Stimulated activated effector memory CD8-positive, alpha-beta T cell treated with anti-CD3 and anti-CD28 coated beads, Interleukin-12 subunit alpha, Interleukin-12 subunit beta, amount 100 ng/mL, for 72 hours (primary cell): ENCODE results near the gene STEAP3.
"Not testable (repeated sequence)": the region's sequence is repeated elsewhere in the genome, so short reads cannot be mapped to it uniquely, and the experiment has no call there.

Experiments used
- ATAC-seq: fragments of 150-1000 bp; cut with Tn5 transposase; 2 replicates; pipeline ENCODE4 v1.10.0; 2021
- DNase-seq, 2 donors: peaks; one replicate each; pipeline ENCODE4 v3.0.0; 2021 to 2022; ENCODE audit warnings: low spot score in 2 of 2
- H3K27ac Mint-ChIP-seq: one replicate; pipeline ENCODE4 v1.8.0; 2022; ENCODE audit warnings: mild to moderate bottlenecking, mixed read lengths
- H3K36me3 Mint-ChIP-seq: one replicate; pipeline ENCODE4 v1.8.0; 2022; ENCODE audit warnings: mild to moderate bottlenecking, mixed read lengths
- H3K4me1 Mint-ChIP-seq: one replicate; pipeline ENCODE4 v1.8.0; 2022; ENCODE audit warnings: mixed read lengths
- H3K4me3 Mint-ChIP-seq: one replicate; pipeline ENCODE4 v1.8.0; 2022; ENCODE audit warnings: mild to moderate bottlenecking, mixed read lengths
- H3K9me3 Mint-ChIP-seq: one replicate; pipeline ENCODE4 v1.8.0; 2022; ENCODE audit warnings: mixed read lengths

STEAP3 gene

DNA sequence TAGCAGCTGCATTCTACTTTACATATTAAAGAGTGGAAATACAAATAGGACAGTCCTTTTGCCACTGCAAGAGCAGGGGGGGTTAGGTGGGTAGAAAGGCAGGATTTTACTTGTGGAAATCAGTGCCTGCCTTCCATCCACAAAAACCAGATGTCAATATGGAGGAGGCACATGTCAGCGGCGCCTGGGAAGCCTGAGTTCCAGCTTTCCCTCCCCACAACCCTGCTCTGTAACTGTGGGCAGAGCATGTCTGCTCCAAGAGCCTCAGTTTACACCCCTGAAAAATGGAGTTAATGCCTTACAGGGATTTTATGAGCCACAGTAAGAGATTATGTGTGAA is 32.9 kb downstream of the STEAP3 start:
- no peak overlapping the region for H3K27ac Mint-ChIP-seq
- DNase-seq: no peak
- no peaks in the 10 kb centered on the region for H3K4me1 Mint-ChIP-seq

DNA sequence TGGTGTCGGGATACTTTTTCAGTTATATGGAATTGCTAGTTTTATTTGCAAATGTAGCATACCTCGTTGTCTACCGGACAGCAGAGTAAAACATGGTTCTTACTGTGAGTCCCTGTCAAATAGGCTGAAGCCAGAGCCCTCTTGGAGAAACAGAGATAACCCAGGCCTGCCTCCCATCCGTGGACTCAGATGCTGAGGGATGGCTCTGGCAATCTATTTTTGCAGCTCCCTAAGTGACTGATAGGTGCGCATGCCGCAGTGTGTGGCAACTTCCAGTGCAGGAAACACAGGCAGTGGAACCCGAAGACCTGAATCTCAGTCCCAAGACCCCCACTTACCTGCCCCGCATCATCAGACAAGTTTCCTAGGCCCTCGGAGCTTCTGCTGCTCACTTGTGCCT is 33.6 kb downstream of the STEAP3 start:
- ATAC-seq (no peak), DNase-seq (no peak)
- Mint-ChIP-seq H3K36me3 (no peaks in the 10 kb centered on the region), H3K27ac (no peak overlapping the region), H3K9me3 (no peaks in the 10 kb centered on the region), H3K4me3 (no peak overlapping the region), H3K4me1 (no peaks in the 10 kb centered on the region)

More for the DNA sequence above, 32.9 kb downstream of the STEAP3 start:
- Mint-ChIP-seq H3K4me3 (no peak overlapping the region), H3K36me3 (no peaks in the 10 kb centered on the region), H3K9me3 (no peaks in the 10 kb centered on the region)
- ATAC-seq: no peak

- Mint-ChIP-seq H3K4me1 (no peaks in the 10 kb centered on the region), H3K9me3 (no peaks in the 10 kb centered on the region), H3K27ac (no peak overlapping the region), H3K36me3 (no peaks in the 10 kb centered on the region), H3K4me3 (no peak overlapping the region)
- ATAC-seq: no peak
- DNase-seq: no peak
Measured at GRCh38 chr2:119259296-119259860, 35.7 kb downstream of the STEAP3 start.

GRCh38 chr2:119260646-119261492 is 37.2 kb downstream of the STEAP3 start:
- Mint-ChIP-seq H3K27ac (no peak overlapping the region), H3K9me3 (no peaks in the 10 kb centered on the region), H3K4me3 (no peak overlapping the region), H3K4me1 (no peaks in the 10 kb centered on the region), H3K36me3 (no peaks in the 10 kb centered on the region)
- ATAC-seq (no peak), DNase-seq (no peak)

- DNase-seq (no peak), ATAC-seq (no peak)
- no peaks in the 10 kb centered on the region for H3K9me3 Mint-ChIP-seq
- H3K36me3 Mint-ChIP-seq: no peaks in the 10 kb centered on the region
- H3K4me1 Mint-ChIP-seq: no peaks in the 10 kb centered on the region
- no peak overlapping the region for H3K4me3 Mint-ChIP-seq
- no peak overlapping the region for H3K27ac Mint-ChIP-seq
Measured at GRCh38 chr2:119261493-119262225, 38.0 kb downstream of the STEAP3 start.

DNA sequence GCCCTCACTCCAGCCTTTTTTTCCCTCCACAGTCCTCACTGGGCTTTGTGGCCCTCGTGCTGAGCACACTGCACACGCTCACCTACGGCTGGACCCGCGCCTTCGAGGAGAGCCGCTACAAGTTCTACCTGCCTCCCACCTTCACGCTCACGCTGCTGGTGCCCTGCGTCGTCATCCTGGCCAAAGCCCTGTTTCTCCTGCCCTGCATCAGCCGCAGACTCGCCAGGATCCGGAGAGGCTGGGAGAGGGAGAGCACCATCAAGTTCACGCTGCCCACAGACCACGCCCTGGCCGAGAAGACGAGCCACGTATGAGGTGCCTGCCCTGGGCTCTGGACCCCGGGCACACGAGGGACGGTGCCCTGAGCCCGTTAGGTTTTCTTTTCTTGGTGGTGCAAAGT is 39.4 kb downstream of the STEAP3 start:
- Mint-ChIP-seq H3K4me3 (no peak overlapping the region), H3K4me1 (no peaks in the 10 kb centered on the region), H3K9me3 (no peaks in the 10 kb centered on the region), H3K27ac (no peak overlapping the region), H3K36me3 (no peaks in the 10 kb centered on the region)
- DNase-seq: no peak
- ATAC-seq: no peak

DNA sequence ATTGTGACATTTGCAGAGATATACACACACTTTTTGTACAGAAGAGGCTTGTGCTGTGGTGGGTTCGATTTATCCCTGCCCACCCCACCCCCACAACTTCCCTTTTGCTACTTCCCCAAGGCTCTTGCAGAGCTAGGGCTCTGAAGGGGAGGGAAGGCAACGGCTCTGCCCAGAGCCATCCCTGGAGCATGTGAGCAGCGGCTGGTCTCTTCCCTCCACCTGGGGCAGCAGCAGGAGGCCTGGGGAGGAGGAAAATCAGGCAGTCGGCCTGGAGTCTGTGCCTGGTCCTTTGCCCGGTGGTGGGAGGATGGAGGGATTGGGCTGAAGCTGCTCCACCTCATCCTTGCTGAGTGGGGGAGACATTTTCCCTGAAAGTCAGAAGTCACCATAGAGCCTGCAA is 40.0 kb downstream of the STEAP3 start:
- DNase-seq: no peak
- no peak for ATAC-seq
- no peaks in the 10 kb centered on the region for H3K9me3 Mint-ChIP-seq
- H3K27ac Mint-ChIP-seq: no peak overlapping the region
- no peaks in the 10 kb centered on the region for H3K36me3 Mint-ChIP-seq
- H3K4me3 Mint-ChIP-seq: no peak overlapping the region
- no peaks in the 10 kb centered on the region for H3K4me1 Mint-ChIP-seq

DNA sequence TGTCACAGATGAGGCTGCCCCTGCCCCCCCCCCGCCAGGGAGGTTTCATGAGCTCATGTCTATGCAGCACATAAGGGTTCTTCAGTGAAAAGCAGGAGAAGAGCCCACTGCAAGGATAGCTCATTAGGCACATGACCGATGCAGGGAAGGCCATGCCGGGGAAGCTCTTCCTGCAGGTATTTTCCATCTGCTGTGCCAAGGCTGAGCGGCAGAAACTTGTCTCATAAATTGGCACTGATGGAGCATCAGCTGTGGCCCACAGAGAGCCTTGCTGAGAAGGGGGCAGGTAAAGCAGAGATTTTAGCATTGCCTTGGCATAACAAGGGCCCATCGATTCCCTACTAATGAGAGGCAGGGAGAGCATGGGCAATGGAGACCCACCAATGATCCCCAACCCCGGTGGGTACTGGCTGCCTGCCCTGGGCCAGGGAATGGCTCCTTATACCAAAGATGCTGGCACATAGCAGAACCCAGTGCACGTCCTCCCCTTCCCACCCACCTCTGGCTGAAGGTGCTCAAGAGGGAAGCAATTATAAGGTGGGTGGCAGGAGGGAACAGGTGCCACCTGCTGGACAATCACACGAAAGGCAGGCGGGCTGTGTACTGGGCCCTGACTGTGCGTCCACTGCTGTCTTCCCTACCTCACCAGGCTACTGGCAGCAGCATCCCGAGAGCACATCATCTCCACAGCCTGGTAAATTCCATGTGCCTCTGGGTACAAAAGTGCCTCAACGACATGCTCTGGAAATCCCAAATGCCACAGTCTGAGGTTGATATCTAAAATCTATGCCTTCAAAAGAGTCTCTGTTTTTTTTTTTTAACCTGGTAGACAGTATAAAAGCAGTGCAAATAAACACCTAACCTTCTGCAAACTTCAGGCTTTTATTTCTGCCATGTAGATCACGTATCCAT is 41.4 kb downstream of the STEAP3 start:
- Mint-ChIP-seq H3K9me3 (no peaks in the 10 kb centered on the region), H3K4me3 (no peak overlapping the region), H3K4me1 (no peaks in the 10 kb centered on the region), H3K27ac (no peak overlapping the region), H3K36me3 (no peaks in the 10 kb centered on the region)
- peak; percentile 11 to 63 for DNase-seq
- peak; percentile 74 for ATAC-seq

- Mint-ChIP-seq H3K4me1 (no peaks in the 10 kb centered on the region), H3K36me3 (no peaks in the 10 kb centered on the region), H3K9me3 (no peaks in the 10 kb centered on the region), H3K4me3 (no peak overlapping the region), H3K27ac (no peak overlapping the region)
- ATAC-seq (no peak), DNase-seq (no peak)
Measured at GRCh38 chr2:119265693-119266066, 42.0 kb downstream of the STEAP3 start.

GRCh38 chr2:119266091-119266589 is 42.5 kb downstream of the STEAP3 start:
- Mint-ChIP-seq H3K4me3 (no peak overlapping the region), H3K9me3 (no peaks in the 10 kb centered on the region), H3K4me1 (no peaks in the 10 kb centered on the region), H3K36me3 (no peaks in the 10 kb centered on the region), H3K27ac (no peak overlapping the region)
- DNase-seq (no peak), ATAC-seq (no peak)

GRCh38 chr2:119267604-119268003 is 44.0 kb downstream of the STEAP3 start:
- H3K4me1 Mint-ChIP-seq: no peaks in the 10 kb centered on the region
- ATAC-seq: no peak
- no peaks in the 10 kb centered on the region for H3K9me3 Mint-ChIP-seq
- no peak for DNase-seq
- H3K4me3 Mint-ChIP-seq: no peak overlapping the region
- no peak overlapping the region for H3K27ac Mint-ChIP-seq
- no peaks in the 10 kb centered on the region for H3K36me3 Mint-ChIP-seq

DNA sequence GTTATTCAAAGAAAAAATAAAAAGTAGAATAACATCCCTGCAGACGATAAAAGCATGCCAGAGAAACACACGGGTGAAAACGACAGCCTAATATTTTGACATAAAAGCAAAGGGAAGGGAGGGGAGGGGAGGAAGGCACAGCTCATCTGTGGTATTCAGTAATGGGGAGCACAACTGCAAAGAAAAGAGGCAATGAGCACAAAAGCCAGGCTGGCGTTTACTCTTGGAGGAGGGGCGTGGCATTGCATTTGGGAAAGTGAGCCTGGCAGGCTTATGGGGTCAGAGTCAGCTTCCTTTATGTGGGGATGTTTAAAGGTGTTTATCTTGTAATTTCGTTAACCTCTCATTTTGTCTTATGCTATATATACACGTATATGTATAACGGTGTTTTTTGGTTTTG is 53.2 kb downstream of the STEAP3 start:
- H3K27ac Mint-ChIP-seq: no peak overlapping the region
- no peak overlapping the region for H3K4me3 Mint-ChIP-seq
- H3K36me3 Mint-ChIP-seq: no peaks in the 10 kb centered on the region
- no peaks in the 10 kb centered on the region for H3K4me1 Mint-ChIP-seq
- no peak for ATAC-seq
- no peaks in the 10 kb centered on the region for H3K9me3 Mint-ChIP-seq
- DNase-seq: no peak

- H3K4me3 Mint-ChIP-seq, H3K27ac Mint-ChIP-seq, H3K36me3 Mint-ChIP-seq, H3K4me1 Mint-ChIP-seq, ATAC-seq, H3K9me3 Mint-ChIP-seq: not testable (repeated sequence)
- DNase-seq: peak in 1 of 2 donors; percentile 2
Measured at GRCh38 chr2:119278385-119278784, 54.8 kb downstream of the STEAP3 start.

DNA sequence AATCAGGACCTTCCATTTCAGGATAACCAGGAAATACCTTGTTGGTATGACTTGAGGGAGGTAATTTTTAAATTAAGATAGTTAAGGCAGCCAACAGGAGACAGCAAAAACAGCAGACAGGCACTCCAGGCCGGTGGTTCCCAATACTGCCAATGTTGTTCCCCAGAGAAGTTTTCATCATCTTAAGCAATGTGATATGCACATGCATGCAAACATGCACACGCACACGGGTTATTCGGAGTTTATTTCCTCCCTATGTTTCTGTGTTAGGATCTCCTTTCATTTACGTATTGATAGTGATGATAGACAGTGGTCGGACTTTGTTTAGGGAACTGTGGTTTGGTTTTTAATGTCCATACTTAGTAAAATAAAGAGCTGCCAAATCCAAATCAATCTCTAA is 55.3 kb downstream of the STEAP3 start:
- H3K9me3 Mint-ChIP-seq: no peaks in the 10 kb centered on the region
- H3K4me1 Mint-ChIP-seq: peaks cover 2% of the 10 kb centered on the region
- H3K4me3 Mint-ChIP-seq: no peak overlapping the region
- no peak overlapping the region for H3K27ac Mint-ChIP-seq
- ATAC-seq: no peak
- H3K36me3 Mint-ChIP-seq: no peaks in the 10 kb centered on the region
- DNase-seq: no peak

DNA sequence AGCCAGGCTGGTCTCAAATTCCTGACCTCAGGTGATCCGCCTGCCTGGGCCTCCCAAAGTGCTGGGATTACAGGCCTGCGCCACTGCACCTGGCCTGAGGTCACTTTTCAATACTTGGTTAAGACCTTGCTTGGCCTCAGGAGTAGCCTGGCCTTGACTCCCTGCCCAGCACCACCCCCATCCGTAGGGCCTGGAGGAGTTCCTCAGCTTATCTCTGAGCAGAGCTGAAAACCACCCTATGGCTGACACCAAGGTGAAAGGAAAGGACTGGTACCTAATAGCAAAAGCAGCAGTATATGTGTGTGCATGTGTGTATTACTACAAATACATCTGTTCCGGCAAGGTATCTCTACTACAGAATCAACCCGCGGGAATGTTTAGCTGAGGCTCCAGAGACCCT is 56.0 kb downstream of the STEAP3 start:
- no peaks in the 10 kb centered on the region for H3K36me3 Mint-ChIP-seq
- DNase-seq: no peak

More for the DNA sequence above, 56.0 kb downstream of the STEAP3 start:
- H3K4me3 Mint-ChIP-seq: no peak overlapping the region
- H3K27ac Mint-ChIP-seq: no peak overlapping the region
- no peak for ATAC-seq
- no peaks in the 10 kb centered on the region for H3K9me3 Mint-ChIP-seq
- H3K4me1 Mint-ChIP-seq: peaks cover 6% of the 10 kb centered on the region
